GM18867 (cell line): ENCODE measurements around the gene CREB5.

Source experiments
- ATAC-seq: cut with Tn5 transposase; IDR thresholded peaks from one replicate; pipeline ENCODE4 v1.9.1; 2021; ENCODE audit warnings: mild to moderate bottlenecking, moderate library complexity; ENCODE audit not compliant: unreplicated experiment

CREB5 gene

DNA sequence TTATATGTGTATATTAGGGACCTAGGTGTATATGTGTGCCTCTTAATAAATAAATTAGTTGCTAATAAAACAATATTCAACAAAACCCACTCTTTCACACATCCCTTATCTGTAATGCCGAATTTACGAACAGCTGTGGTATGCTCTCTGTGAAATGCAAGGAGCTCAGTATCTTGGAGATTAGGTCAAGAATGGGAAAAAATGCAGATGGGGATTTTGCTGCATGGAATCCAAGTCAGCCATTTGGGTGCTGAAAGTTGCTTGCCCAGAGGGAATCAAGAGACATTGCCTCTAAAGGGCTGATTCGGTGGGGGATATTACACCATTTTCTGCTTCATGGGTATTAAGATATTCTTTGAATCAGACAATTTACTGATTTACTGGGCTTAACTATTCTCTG, 93.5 kb downstream of the CREB5 start:
- no peak for ATAC-seq

GRCh38 chr7:28507525-28508282, 95.4 kb downstream of the CREB5 start:
- no peak for ATAC-seq

DNA sequence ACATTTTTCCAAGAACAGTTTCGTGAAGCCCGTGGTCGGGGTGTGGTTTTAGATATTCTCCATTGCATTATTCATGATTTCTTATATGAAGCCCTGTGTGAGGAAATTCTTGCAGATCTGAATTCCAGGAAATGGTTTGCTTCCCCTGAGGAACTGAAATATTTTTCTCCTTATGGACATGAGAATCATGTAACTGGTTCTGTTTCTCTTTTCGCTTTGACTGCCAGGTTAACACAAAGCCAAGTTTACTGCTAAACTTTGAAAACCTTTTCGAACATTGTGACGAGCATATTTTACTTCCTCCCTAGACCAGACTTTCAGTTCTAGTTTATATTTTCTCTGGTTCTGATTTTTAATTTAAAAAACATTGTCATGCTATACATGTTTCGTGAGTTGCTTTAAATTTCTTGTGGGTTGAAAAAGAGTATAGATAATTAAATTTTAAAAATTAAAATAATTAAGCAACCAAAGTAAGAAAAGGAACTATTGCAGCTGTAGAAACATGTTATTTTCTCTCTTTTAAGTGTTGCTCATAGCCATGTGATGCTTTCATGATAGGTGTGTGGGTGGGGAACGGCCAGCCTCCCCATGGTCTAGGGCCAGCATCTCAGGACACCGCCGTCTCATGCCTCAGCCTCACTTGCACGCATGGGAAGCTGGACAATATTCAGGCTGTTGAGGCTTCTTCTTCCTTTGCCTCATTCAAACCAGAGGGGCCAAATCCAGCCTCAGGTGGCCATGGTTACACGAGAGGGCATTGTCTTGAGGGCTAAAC, 97.1 kb downstream of the CREB5 start:
- peak; percentile 76 for ATAC-seq

GRCh38 chr7:28510026-28510369, 97.7 kb downstream of the CREB5 start:
- ATAC-seq, result no peak

DNA sequence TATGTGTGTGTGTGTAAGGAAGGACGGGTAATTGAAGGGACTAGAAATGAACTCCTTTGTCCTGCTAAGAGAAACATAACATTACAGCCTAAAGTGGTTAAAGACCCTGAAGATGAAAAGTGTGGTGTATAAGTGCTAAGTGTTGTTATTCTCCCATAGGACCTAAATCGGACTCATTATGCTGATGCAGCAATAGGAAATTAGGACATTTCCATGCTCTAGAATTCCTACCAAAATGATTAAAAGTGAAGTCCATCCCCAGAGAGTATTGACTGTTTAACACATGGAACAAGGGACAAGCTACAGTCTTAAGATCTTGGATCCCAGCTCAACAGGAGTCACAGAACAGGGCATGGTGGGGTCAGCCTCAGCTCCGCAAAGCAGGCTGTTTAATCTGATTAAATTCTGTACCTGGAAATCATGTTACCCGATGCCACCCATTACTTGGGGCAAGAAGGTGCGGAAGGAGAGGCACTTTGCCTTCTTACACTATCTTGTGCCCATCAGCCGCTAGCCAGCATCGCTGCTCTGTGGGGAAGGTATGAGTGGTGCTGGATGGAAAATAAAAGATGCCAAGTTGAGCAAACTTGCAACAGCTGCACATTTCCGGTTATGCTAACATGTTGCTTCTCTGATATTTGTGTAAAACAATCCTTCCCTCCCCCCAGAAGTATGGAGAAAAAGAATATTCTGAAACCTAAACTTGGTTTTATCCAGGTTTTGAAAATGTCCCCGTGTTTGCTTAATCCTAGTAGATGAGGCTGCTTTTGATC, 100.5 kb downstream of the CREB5 start:
- no peak for ATAC-seq

DNA sequence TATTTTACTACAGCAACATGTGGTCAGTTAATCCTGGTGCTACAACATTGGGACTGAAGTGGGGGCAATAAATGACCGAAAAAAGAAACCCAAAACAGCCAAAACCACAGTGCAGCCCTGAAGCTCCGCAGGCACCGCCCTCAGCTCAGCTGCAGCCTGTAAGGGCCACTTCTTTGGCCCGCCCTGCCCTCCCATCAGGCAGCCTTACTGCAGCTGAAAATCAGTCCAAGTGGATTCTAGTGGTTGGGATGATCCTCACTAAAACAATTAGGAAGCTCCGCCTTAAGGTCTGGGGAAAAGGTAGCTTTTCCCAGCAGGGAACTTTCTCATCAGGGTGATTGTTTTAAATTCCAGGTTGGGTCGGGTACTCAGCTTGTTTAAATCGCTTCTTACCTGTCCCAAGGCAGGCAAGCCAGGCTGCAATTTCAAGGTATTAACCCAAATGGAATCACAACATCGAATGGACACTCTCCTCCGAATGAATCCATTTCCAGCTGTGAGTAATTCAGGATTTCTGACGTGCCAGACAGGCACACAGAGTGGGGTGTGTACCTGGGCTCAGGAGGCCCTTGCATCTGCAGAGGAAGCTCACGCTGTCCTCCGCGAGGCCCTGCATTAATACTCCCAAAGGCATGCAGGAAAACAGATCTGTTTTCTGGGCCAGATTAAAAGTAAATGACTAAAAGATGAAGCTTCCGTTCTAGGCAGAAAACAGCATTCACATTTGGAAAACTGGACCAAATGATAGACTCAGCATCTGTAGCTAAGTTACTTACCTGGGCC, 104.3 kb downstream of the CREB5 start:
- ATAC-seq, result no peak

- no peak for ATAC-seq
These were observed 104.9 kb downstream of the CREB5 start for GRCh38 chr7:28517206-28517605.

- ATAC-seq, result no peak
These were observed 105.3 kb downstream of the CREB5 start for GRCh38 chr7:28517606-28518005.

- ATAC-seq, result no peak
These were observed 108.0 kb downstream of the CREB5 start for GRCh38 chr7:28520074-28521015.

DNA sequence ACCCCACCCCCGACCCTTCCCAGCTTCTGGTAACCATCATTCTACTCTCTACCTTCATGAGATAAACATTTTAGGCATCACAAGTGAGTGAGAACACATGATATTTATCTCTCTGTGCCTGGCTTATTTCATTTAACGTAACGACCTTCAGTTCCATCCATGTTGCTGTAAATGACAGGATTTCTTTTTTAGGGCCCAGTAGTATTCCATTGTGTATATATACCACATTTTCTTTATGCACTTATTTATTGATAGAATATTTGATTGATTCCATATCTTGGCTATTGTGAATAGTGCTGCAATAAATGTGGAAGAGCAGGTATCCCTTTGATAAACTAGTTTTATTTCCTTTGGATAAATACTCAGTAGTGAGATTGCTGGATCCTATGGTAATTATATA, 112.7 kb downstream of the CREB5 start:
- ATAC-seq, result no peak

DNA sequence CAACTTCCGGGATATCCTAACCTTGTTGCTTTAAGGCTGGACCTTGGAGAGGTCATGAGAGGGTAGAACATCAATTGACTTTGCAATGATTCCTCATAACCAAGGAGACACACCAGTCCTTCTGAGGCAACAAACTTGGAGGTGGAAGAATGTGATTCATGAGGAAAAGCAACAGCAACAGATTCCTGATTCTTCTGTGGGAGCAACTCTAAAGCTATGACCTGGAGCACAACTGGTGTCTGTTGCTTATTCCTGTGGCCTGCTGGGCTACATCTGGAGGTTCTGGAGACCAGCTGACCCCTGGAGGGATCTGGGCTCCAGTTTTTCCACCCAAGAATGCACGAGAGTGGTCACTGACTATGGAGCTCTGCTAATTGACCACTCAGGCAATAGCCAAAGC, 116.6 kb downstream of the CREB5 start:
- no peak for ATAC-seq

DNA sequence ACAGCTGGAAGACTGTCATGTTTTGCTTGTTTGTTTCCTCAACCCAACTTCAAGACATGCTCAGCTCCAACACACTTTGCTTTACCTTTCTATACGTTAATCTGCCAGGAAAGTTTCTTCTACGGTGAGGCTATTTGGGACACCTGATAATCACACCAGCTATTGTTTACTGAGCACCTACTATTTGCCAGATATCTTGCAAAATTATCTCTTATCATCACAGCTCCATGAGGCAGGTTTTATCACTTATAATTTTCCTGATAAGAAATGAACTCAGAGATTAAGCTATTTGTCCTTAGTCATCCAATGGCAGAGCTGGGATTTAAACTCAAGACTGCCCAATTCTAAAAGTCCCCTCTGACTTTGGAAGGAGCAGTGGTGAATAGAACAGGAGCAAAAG, 117.4 kb downstream of the CREB5 start:
- no peak for ATAC-seq

GRCh38 chr7:28530175-28530802, 118.0 kb downstream of the CREB5 start:
- ATAC-seq, result no peak

DNA sequence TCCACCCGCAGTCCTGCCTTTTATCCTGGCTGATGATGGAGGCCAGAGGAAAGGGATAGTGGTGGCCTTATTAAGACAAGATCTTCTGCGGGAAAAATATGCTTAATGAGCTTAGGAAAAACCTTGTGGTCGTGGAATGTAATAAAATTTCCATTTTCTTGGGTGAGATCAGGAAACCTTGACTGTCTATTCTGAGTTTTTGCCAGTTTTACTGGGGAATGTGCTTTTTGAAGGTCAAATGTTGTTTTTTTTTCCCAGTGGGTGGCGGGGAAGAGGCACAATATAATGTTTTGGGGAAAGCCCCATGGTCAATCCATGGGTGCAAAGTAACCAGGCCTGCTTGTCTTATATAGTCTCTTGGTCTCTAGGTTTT, 118.5 kb downstream of the CREB5 start:
- ATAC-seq, result no peak

GRCh38 chr7:28531291-28531690, 119.0 kb downstream of the CREB5 start:
- ATAC-seq, result no peak

- no peak for ATAC-seq
These were observed 119.9 kb downstream of the CREB5 start for GRCh38 chr7:28532181-28532580.

- no peak for ATAC-seq
These were observed 120.9 kb downstream of the CREB5 start for GRCh38 chr7:28533267-28533666.

DNA sequence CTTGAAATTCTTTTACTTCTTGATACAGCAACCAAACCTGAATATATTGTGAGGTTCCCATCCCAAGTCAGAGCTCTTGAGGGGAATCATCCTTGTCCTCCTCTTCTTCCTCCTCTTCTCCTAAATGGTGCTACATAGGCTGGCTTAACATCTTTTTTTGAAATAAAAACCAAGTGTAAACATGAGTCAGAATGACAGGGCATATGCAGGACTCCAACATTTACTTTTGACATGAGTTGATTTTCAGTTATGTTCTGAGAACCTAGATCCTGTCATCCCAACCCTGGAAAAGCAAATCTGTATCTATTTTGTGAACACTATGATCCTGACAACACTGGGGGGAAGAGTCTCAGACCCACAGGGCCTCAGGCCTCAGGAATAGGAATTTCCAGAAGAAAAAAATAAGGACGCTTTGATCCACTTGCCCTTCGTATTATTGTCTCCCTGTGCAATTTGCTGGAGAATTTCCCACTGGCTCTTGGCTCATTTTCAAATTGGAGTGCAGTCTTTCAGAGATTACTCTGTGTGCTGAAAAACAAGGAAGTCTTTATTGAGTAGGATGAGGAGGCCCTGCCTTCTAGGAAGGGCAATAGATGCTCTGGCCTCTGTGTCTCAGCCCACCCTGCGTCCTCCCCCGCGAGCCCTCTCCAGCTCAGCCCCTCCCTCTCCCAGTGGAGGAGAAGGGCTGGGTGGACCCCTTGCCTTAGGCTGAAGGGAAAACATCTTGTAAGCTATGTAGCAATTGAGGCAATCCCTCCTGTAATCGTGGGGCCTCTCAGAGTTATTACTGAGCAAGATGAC, 121.6 kb downstream of the CREB5 start:
- no peak for ATAC-seq

DNA sequence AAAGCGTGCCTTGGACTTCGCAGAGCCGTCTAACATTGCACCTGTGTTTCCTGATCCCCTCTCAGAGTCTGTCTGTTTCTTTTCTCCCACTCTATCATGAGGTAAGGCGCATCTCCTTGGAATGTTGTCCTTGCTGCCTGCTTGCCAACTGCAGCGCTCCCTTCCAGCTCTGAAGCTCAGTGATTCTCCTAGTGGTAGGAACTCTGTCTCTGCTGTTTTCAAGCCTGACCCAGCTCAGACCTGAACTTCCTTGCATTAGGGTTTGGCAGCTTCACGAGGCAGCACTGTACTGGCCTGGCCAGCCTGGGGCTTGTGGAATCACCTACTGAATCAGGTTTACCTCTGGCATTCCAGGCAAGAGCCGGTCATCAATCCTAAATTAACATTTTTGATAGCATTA, 123.9 kb downstream of the CREB5 start:
- ATAC-seq, result no peak
